GM21528 (cell line): ENCODE data around the gene SDHAF3.
A peak's percentile ranks its signal among the peaks of the same experiment; 100 is the strongest.

ENCODE experiments used
- ATAC-seq: cut with Tn5 transposase; IDR thresholded peaks from one replicate; pipeline ENCODE4 v1.9.1; 2021; ENCODE audit warnings: mild to moderate bottlenecking, moderate library complexity; ENCODE audit not compliant: unreplicated experiment, low FRiP score

SDHAF3 gene

GRCh38 chr7:97203957-97204356, 86.5 kb downstream of the SDHAF3 start:
- no peak for ATAC-seq

GRCh38 chr7:97204821-97205220, 87.3 kb downstream of the SDHAF3 start:
- no peak for ATAC-seq

GRCh38 chr7:97215556-97215955, 98.1 kb downstream of the SDHAF3 start:
- no peak for ATAC-seq

- ATAC-seq, result no peak
These were observed 101.3 kb downstream of the SDHAF3 start for GRCh38 chr7:97218767-97219166.

GRCh38 chr7:97219237-97219636, 101.7 kb downstream of the SDHAF3 start:
- ATAC-seq, result no peak

- no peak for ATAC-seq
These were observed 106.8 kb downstream of the SDHAF3 start for GRCh38 chr7:97224316-97224715.

- peak; percentile 76 for ATAC-seq
These were observed 109.0 kb downstream of the SDHAF3 start for GRCh38 chr7:97226541-97226940.
